ENCODE results near the gene WDR33.
A peak's percentile ranks its signal among the peaks of the same experiment; 100 is the strongest.
"Not testable (repeated sequence)": the region's sequence is repeated elsewhere in the genome, so short reads cannot be mapped to it uniquely, and the experiment has no call there.

Gene WDR33

GRCh38 chr2:127810619-127811396 lies at the start of gene WDR33:
WDR33 (minus strand) TSS chr2:127811171; CDS start chr2:127770981, 40,190 bp downstream.
- DNase-seq = peak; percentile 89

DNA sequence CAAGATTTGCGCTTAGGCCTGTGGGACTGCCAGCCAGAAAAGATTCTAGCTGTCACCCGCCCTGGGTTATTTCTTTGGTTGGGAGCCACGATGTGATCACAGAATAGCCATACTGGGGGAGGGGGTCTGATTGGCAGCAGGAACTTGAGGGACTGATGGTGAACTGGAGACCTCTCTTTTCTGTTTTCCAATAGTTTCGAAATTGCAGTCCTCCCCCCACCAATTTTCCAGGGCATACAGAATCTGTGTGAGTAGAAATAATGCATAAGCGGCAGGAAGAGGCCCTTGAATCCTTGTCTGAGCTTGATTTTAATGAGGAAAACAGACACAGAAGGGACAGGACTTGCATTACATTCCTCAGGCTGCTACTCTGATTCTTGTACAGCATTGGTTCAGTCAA lies 49.2 kb upstream of the WDR33 start:
- DNase-seq = no peak

- DNase-seq = no peak
Observed at GRCh38 chr2:127859712-127860085, 48.7 kb upstream of the WDR33 start.

- DNase-seq = peak; percentile 33
Observed at GRCh38 chr2:127857265-127857808, 46.4 kb upstream of the WDR33 start.

DNA sequence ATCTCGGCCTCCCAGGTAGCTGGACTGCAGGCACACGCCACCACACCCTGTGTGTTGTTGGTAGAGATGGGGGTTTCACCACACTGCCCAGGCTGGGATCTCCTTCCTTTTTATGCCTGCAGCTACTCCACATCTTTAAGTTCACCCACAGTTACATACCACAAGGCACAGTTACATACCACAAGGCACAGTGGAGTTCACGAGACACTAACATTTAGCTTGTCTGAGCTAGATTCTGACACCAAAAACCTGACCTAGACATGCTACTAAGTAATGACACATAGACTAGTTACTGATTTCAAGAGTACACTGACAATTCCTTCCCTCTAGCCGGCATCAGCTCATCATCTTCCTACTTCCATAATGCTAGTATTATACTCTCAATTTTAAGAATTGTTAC lies 42.7 kb upstream of the WDR33 start:
- no peak for DNase-seq

- DNase-seq = no peak
Observed at GRCh38 chr2:127852388-127852787, 41.4 kb upstream of the WDR33 start.

GRCh38 chr2:127847931-127848330 lies 37.0 kb upstream of the WDR33 start:
- no peak for DNase-seq

- DNase-seq = peak; percentile 2
Observed at GRCh38 chr2:127844973-127845372, 34.0 kb upstream of the WDR33 start.

DNA sequence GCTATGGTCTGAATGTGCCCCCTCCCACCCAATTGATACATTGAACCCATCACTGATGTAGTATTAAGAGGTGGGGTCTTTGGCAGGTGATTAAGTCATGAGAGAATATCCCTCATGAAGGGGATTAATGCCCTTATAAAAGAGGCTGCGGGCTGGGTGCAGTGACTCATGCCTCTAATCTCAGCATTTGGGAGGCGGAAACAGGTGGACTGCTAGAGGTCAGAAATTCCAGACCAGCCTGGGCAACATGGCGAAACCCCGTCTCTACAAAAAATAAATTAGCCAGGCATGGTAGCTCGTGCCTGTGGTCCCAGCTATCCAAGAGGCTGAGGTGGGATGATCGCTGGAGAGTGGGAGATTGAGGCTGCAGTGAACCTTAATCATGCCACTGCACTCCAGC lies 32.7 kb upstream of the WDR33 start:
- DNase-seq = no peak

DNA sequence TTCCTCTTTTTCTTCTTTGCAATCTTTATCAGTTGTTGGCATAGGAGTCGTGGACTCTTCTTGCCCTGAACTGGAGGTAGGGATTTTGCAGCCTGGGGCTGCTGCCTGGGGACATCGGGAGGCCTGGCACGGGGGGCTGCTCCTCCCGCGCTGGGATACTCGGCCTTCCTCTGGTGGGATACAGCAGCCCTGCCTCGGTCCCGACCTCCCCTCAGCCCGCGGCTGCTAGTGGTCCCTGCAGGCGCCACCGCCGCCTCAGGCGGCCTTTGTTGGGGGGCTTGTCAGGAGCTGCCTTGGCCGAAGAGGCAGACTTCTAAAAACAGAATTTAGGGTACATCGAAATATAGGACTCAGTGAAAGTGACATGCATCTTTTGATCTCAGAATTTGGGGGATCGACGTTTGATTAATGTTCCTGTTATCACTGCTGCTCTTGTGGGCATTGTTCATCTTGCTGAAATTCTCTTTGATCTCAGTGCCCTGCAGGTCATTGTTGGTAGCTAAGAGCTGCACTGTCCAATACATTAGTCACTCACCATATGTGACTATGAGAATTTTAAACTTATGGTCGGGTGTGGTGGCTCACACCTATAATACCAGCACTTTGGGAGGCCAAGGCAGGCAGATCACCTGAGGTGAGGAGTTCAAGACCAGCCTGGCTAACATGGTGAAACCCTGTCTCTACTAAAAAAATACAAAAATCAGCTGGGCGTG lies 30.7 kb upstream of the WDR33 start:
- no peak for DNase-seq

GRCh38 chr2:127840893-127841292 lies 29.9 kb upstream of the WDR33 start:
- DNase-seq = no peak

GRCh38 chr2:127834951-127835350 lies 24.0 kb upstream of the WDR33 start:
- no peak for DNase-seq

DNA sequence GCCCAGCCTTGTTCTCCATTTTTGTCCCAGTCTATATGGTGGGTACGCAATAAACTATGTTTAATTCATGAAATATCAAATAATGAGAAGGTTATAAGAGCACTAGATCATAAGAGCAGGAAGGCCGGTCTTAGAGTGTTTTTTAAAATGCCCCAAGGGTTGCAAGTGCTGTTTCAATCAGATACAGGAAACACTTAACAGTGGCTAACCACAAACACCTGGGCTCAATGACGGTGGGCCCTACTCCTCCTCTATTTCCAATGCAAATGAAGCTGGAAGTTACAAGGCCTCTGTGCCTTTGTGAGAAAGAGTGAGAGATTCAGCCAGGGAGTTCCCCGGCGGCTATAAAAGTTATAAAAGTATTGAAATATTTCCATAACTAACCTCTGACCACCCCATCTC lies 18.9 kb upstream of the WDR33 start:
- DNase-seq = no peak

GRCh38 chr2:127826708-127827107 lies 15.7 kb upstream of the WDR33 start:
- not testable (repeated sequence) for DNase-seq

DNA sequence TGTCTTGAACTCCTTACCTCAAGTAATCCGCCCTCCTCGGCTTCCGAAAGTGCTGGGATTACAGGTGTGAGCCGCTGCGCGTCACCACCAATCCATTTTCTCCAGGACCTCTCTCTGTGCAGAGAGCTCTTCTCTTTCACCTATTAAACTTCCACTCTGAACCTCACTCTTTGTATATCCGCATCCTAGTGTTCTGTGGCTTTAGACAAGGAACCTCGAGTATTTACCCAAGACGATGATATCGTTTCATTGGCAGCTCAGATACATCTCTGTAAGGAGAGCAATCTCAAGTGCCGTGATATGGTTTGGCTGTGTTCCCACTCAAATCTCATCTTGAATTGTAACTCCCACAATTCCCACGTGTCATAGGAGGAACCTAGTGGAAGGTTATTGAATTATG lies 15.1 kb upstream of the WDR33 start:
- DNase-seq = no peak

DNA sequence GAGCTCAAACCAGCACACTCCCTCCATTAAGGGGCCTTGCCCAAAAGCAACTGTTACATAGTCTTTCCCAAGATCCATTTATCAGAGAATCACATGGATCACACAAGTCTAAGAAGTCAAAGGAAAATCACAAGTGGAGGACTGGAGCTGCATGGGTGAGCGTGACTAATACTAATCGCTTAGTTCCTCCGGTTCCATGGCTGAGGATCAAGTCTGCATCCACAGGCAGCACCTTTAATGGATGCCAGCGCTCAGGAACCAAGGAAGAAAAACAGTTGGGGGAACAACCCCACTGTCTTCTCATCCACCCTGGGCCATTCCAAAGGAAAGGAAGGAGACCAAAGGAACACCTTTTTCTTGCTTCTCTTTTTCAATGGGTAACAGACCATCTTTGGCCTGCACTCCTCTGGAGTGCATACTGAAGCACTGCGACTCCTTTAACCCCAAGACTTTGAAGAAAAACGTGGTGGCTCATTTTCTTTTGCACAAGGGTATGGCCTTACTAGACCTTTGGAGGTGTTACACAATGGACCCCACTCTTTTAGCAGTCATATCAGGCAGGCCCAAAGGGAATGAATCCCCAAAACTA lies 9.2 kb upstream of the WDR33 start:
- DNase-seq = no peak

DNA sequence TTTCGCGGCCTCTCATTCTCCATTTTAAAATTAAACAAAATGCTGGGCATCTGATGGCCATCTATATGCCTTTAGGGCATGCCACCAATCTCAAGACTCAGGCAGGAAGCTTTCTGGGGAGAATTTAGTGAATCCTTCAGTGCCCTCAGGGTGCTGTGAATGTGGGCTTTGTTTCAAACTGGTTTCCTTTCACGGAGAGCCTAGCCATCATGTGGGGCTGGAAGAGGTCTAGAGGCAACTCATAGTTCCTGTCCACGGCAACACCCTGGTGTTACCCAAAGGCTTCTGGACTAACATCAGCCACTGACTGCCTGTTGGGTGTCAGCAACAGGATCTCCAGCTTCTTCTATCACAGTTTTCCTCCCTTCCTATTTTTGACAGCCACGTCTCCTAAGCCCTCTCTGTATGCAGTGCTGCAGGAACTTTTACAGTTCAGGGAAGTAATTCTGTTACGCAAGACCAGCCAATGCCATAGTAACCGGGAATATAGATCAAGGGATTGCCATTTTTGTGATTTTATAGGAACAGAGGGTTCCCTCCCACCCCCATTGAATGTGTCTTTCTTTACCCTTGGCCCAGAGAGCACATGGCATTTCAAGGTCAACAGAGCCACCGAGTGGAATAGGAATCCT lies 7.9 kb upstream of the WDR33 start:
- DNase-seq = no peak

DNA sequence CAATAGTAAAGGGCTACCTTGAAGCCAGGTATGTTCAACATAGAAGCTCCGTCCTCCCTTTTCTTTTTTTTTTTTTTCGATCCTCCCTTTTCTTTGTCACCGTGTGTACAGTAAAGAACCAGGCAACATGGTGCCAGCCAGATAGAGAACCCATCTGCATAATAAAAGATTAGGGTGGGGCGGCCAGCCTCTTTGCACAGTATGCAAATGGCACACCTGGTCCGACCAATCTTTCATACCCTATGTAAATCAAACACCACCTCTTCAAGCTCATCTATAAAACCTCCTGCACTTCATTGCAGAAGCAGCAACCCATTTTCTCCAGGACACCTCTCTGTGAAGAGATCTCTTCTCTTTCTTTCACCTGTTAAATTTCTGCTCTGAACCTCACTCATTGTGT lies 7.3 kb upstream of the WDR33 start:
- no peak for DNase-seq

DNA sequence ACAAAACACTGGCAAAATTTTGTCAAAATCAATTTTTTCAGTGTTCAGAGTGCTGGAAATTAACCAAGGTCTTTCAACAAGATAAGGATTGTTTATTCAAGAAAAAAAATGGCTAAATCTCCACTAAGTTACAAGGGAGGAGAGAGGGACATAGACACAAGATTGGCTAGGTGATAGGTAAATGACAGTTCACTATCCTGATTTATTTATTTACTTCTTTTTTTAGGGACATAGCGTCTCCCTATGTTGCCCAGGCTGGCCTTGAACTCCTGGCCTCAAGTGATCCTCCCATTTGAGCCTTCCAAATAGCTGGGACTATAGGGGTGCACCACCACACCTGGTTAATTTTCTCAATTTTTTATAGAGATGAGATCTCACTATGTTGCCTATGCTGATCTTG lies 3.7 kb upstream of the WDR33 start:
- DNase-seq = no peak

DNA sequence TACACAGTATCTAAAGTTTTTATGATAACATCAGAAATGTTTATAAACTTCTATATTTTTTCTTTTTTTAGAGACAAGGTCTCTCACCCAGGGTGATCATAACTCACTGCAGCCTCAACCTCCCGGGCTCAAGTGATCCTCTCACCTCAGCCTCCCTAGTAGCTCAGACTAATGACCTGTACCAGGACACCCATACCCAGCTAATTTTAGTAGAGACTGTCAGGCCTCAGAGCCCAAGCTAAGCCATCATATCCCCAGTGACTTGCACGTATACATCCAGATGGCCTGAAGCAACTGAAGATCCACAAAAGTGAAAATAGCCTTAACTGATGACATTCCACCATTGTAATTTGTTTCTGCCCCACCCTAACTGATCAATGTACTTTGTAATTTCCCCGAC lies 1.5 kb upstream of the WDR33 start:
- not testable (repeated sequence) for DNase-seq

DNA sequence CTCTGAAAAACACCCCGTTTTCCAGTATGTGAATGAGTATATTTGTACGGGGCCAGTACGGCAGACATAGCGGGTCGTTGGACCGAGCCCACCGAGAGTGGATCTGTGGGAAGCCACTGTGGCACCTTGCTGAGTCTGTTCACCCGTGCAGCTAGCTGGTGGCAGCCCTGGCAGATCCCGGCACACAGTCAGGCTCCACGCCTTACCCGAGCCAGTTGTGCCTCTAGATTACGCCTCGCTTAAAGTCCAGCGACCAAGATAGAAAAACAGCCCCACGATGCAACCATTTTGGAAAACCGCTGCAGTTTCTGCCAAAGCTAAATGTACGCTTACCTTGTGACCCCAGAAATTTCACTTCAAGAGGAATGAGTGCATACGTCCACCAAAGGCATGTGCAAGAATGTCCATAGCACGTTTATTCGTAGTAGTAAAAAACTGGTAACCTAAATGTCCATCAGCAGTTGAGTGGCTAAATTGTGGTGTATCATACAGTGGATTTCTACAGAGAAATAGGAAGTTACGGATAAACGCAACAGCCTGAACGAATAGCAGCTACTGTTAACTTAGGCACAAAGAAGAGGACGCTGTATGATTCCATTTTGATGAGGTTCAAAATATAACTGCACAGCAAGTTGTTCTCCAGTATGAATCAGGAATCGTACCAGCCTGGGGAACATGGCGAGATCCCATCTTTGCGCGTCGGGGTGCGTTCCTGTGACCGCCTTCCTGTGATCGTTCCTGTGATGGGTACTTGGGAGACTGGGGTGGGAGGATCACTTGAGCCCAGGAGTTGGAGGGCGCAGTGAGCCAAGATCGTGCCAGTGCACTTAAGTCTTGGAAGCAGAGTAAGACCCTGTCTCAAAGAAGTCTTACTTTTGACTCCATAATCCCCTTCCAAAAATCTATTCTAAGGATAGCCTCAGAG lies 688 bp upstream of the WDR33 start:
- DNase-seq = no peak

DNA sequence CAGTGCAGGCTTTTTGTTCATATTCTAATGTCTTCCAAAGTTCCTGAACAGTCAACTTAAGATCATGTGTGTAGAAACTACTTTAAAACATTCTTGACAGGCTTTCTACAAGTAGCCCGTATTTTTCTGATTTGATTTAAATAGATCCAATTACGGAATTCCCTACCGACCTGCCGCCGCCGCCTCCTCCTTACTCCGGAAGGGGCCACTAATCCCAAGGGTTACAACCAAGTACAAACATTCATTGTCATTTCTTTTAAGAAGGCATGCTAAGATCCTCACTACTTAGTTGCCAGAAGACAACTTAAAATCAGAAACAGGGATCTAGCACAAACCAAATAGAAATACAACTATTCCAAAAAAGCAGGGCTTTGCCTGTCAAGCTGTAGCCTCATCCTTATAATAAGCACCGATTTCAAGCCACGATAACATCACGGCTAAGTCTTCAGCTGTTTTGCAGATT lies 784 bp downstream of the WDR33 start:
- peak; percentile 9 for DNase-seq
